Measurements from ENCODE around the gene CCDC12. TPM values are rescaled to one million over a fixed set of nuclear protein-coding genes. Genes with fewer than 3 reads are reported as not detected.

Gene CCDC12
- total and polyA plus RNA-seq, 9 of the 15 experiments (the other 6 are each of a cell fraction or from before 2014, with no cell fraction given), result 8.9 to 201 (median 86.9) TPM

DNA sequence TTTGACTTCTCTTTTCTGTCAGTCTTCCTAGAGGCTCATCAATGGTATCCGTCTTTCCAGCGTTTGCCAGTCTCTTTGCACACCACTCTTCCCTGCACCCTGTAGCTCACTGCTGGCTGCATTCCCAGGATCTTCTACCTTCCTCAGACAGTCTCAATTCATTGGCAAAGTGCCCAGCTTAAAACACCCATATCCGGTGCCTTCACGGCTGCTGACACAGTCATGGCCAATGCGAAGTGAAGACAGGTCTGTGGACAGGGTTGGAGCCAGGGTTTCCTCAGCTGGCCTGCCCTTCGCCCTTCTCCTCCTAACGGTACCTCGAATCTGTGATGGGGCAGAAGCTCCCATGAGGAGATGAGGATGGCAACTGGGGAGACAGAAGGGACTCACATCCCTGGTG lies 62.9 kb downstream of the CCDC12 start:
- WGBS (ENCODE audit: insufficient coverage, low coverage, missing lambda C conversion rate), result 64% methylated on average over 8 of the region's 8 CpGs
- FAIRE-seq, result no peak
- Histone ChIP-seq H3K27me3 (ENCODE audit: control insufficient read depth in 2 of 2, insufficient read depth in 2 of 2, low read length in 2 of 2) (peaks cover 0 to 2% of the 10 kb centered on the region in 2 experiments; a peak in 1 of 5 replicates), H3K4me1 (replicated peaks in 1 of 2; ENCODE audit: control insufficient read depth in 2 of 2, insufficient read depth in 2 of 2, low read length in 2 of 2) (peaks cover 0 to 15% of the 10 kb centered on the region in 2 experiments; a peak in 3 of 5 replicates), H3K27ac (ENCODE audit: extremely low read depth, low read depth, low read length) (no peak overlapping the region), H3K4me2 (ENCODE audit: insufficient read depth, low read length) (no peak overlapping the region), H4K20me1 (replicated peaks; ENCODE audit: control insufficient read depth, insufficient read depth, low read length) (no peaks in the 10 kb centered on the region), H3K9me3 (replicated peaks; ENCODE audit: control insufficient read depth, insufficient read depth, low read depth, low read length) (no peaks in the 10 kb centered on the region), H2AFZ (ENCODE audit: low read depth, low read length) (no peak overlapping the region), H3K9ac (ENCODE audit: insufficient read depth in 1 of 2, low read depth in 2 of 2, low read length in 2 of 2) (no peak overlapping the region), H3K9me1 (ENCODE audit: control insufficient read depth, insufficient read depth, low read length) (peaks cover 4% of the 10 kb centered on the region), H3K79me2 (ENCODE audit: control insufficient read depth, insufficient read depth, low read length) (no peaks in the 10 kb centered on the region), H3K36me3 (ENCODE audit: control insufficient read depth, insufficient read depth, low read length) (peaks cover 24% of the 10 kb centered on the region), H3K4me3 (no peak overlapping the region)
- intact Hi-C loops (cut with micrococcal nuclease) (no loop called here), in situ Hi-C loops (cut with MboI) (no loop called here)
- ATAC-seq, result no peak
- BruUV-seq (replicated peaks), result no TSS peak
- CTCF ChIA-PET (ENCODE audit: low intra/inter-chr PET ratio), result no interaction called here
- POLR2A ChIA-PET, result interaction anchor here (0.6 to 1.9 kb wide), 3 partner anchors 20 to 357 kb away, joined by 3 to 5 read pairs (median 3); no protein-coding TSS in a partner anchor
- DNase-seq (ENCODE audit: extremely low read depth in 1 of 4, low spot score in 3 of 4), result peak in 1 of 4 experiments; percentile 20
- TF ChIP-seq CBFB (CRISPR knock-in tag; IDR thresholded peaks at IDR 0.05), result no peak
- peak; percentile 85 for TF ChIP-seq NFIC (IDR thresholded peaks at IDR 0.05)
- no peak for TF ChIP-seq RFX1 (IDR thresholded peaks at IDR 0.05)
- no peak for TF ChIP-seq ZSCAN32 (CRISPR knock-in tag; IDR thresholded peaks at IDR 0.05)
- no peak for TF ChIP-seq CLOCK (CRISPR knock-in tag; IDR thresholded peaks at IDR 0.05; ENCODE audit: borderline replicate concordance)
- TF ChIP-seq SRF (CRISPR knock-in tag; IDR thresholded peaks at IDR 0.05), result no peak
- TF ChIP-seq CREB3L1 (IDR thresholded peaks at IDR 0.05; ENCODE audit: borderline replicate concordance, low read depth), result no peak
- TF ChIP-seq, protein P1, sequence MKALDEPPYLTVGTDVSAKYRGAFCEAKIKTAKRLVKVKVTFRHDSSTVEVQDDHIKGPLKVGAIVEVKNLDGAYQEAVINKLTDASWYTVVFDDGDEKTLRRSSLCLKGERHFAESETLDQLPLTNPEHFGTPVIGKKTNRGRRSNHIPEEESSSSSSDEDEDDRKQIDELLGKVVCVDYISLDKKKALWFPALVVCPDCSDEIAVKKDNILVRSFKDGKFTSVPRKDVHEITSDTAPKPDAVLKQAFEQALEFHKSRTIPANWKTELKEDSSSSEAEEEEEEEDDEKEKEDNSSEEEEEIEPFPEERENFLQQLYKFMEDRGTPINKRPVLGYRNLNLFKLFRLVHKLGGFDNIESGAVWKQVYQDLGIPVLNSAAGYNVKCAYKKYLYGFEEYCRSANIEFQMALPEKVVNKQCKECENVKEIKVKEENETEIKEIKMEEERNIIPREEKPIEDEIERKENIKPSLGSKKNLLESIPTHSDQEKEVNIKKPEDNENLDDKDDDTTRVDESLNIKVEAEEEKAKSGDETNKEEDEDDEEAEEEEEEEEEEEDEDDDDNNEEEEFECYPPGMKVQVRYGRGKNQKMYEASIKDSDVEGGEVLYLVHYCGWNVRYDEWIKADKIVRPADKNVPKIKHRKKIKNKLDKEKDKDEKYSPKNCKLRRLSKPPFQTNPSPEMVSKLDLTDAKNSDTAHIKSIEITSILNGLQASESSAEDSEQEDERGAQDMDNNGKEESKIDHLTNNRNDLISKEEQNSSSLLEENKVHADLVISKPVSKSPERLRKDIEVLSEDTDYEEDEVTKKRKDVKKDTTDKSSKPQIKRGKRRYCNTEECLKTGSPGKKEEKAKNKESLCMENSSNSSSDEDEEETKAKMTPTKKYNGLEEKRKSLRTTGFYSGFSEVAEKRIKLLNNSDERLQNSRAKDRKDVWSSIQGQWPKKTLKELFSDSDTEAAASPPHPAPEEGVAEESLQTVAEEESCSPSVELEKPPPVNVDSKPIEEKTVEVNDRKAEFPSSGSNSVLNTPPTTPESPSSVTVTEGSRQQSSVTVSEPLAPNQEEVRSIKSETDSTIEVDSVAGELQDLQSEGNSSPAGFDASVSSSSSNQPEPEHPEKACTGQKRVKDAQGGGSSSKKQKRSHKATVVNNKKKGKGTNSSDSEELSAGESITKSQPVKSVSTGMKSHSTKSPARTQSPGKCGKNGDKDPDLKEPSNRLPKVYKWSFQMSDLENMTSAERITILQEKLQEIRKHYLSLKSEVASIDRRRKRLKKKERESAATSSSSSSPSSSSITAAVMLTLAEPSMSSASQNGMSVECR (CRISPR knock-in tag; IDR thresholded peaks at IDR 0.05), result no peak
- TF ChIP-seq ELF1 (tag; IDR thresholded peaks at IDR 0.05), result no peak
- TF ChIP-seq PHF20 (IDR thresholded peaks at IDR 0.05; ENCODE audit: partially characterized antibody), result no peak
- TF ChIP-seq ZNF696 (CRISPR knock-in tag; conservative IDR thresholded peaks at IDR 0.05), result no peak
- TF ChIP-seq ZKSCAN3 (CRISPR knock-in tag; IDR thresholded peaks at IDR 0.05), result no peak
- no peak for TF ChIP-seq FOXO4 (CRISPR knock-in tag; IDR thresholded peaks at IDR 0.05)
